Esophagus squamous epithelium (tissue), 5 donors: Measurements from ENCODE around the gene GDPD2. TPM values are rescaled to one million over a fixed set of nuclear protein-coding genes. Genes with fewer than 3 reads are reported as not detected.
A peak's percentile ranks its signal among the peaks of the same experiment; 100 is the strongest.

Source experiments
- DNase-seq: peaks from one replicate; lab custom pipeline; 2025; lab: John Stamatoyannopoulos, UW
- H3K27ac ChIP-seq, 4 donors: fragments of 200-600 bp; sonication (generic); one replicate each; pipeline ENCODE4 v1.5.1; 2016 to 2019; ENCODE audit warnings: mild to moderate bottlenecking in 1 of 4
- H3K27me3 ChIP-seq, 4 donors: fragments of 200-600 bp; sonication (generic); 1 replicate in 3 of 4; 2 replicates in 1 of 4; pipeline versions ENCODE4 v1.5.1 to v1.6.0; 2017 to 2021; ENCODE audit warnings: antibody characterized with exemption in 1 of 4
- H3K36me3 ChIP-seq, 3 donors: fragments of 200-600 bp; sonication (generic); one replicate each; pipeline ENCODE4 v1.5.1; 2016 to 2019
- H3K4me1 ChIP-seq, 3 donors: fragments of 200-600 bp; sonication (generic); one replicate each; pipeline ENCODE4 v1.5.1; 2017 to 2019
- H3K4me3 ChIP-seq, 4 donors: fragments of 200-600 bp; sonication (generic); 1 replicate in 3 of 4; 2 replicates in 1 of 4; pipeline ENCODE4 v1.5.1; 2016 to 2019; ENCODE audit warnings: mild to moderate bottlenecking in 2 of 4, moderate library complexity in 1 of 4
- H3K9me3 ChIP-seq, 3 donors: fragments of 200-600 bp; sonication (generic); one replicate each; pipeline ENCODE4 v1.5.1; 2016 to 2019
- CTCF ChIP-seq, 6 experiments: fragments of 450-650 bp in 4 of 6; fragments of 200-600 bp in 2 of 6; sonication (generic) in 2 of 6; IDR thresholded peaks; one replicate each; pipeline ENCODE4 v1.5.1; 2016 to 2019; ENCODE audit warnings: antibody characterized with exemption in 6 of 6, mild to moderate bottlenecking in 4 of 6, moderate library complexity in 4 of 6
- POLR2A ChIP-seq, 4 donors: fragments of 450-650 bp; IDR thresholded peaks; one replicate each; pipeline ENCODE4 v1.6.1; 2017; ENCODE audit warnings: antibody characterized with exemption in 4 of 4, mild to moderate bottlenecking in 4 of 4, moderate library complexity in 3 of 4
- WGBS, 2 donors: methylation state at CpG; one replicate each; pipeline ENCODE4 v1.1.5; 2018; 5-methylcytosine and 5-hydroxymethylcytosine counted together
- intact Hi-C: fragments of 100-400 bp; cut with DNase I; formaldehyde crosslinking; loops from one replicate; pipeline ENCODE4 v1.15.0; 2022
- total RNA-seq, 4 donors: library from RNA; depleted of rRNA; stranded (reverse); fragments of >200 nt; gene quantifications; one replicate each; pipeline ENCODE4 v1.1.0, GENCODE V29; 2016
- donor health status: DM: yes; HTN: yes; CAD: no.

Gene GDPD2
- total RNA-seq, 4 donors from 2014 or later: 1.3 to 2.3 TPM; not detected in 2

- no peaks in the 10 kb centered on the region for H3K9me3 ChIP-seq
- H3K27me3 ChIP-seq: peaks cover 0 to 57% (median 0%) of the 10 kb centered on the region in 4 donors
- no peak for TF ChIP-seq POLR2A (IDR thresholded peaks at IDR 0.05)
- TF ChIP-seq CTCF (IDR thresholded peaks at IDR 0.05): no peak
- H3K4me1 ChIP-seq: peaks cover 0 to 11% (median 5%) of the 10 kb centered on the region in 3 donors
- peak overlapping the region in 3 of 4 donors; percentile 1 to 56 (median 28) for H3K4me3 ChIP-seq
- WGBS, 2 donors: no CpG with 5 or more reads among the region's 61 CpGs
- intact Hi-C loops: no loop called here
- DNase-seq: no peak
- H3K36me3 ChIP-seq: no peaks in the 10 kb centered on the region
- no peak overlapping the region for H3K27ac ChIP-seq
Observed at GRCh38 chrX:70444946-70445656, 22.0 kb downstream of the GDPD2 start.

DNA sequence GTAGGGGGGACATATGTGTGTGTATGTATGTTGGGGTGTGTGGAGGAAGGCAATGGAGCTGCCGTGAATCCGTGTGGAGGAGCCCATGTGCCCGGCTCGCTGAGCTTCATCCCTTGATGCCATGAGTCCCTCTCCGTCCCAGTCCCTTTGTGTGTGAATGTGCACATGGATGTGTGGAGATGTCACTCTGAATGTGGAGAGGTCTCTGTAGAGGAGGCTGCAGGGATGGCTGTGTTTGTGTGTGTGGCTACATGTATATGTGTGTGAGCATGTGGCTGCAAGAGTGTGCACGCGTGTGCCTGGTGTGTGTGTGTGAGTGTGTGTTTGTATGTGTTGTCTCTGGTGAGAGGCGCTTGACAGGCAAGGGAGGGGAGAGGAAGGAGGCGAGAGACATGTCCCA lies 22.8 kb downstream of the GDPD2 start:
- H3K27ac ChIP-seq: no peak overlapping the region
- DNase-seq: no peak
- intact Hi-C loops: no loop called here
- H3K4me3 ChIP-seq: no peak overlapping the region
- H3K36me3 ChIP-seq: no peaks in the 10 kb centered on the region
- no peaks in the 10 kb centered on the region for H3K9me3 ChIP-seq
- H3K4me1 ChIP-seq: peaks cover 0 to 11% (median 5%) of the 10 kb centered on the region in 3 donors
- peaks cover 0 to 55% (median 0%) of the 10 kb centered on the region in 4 donors for H3K27me3 ChIP-seq
- 64 to 68% methylated on average over 4 to 5 of the region's 9 CpGs for WGBS, 2 donors
- TF ChIP-seq CTCF (IDR thresholded peaks at IDR 0.05): no peak
- TF ChIP-seq POLR2A (IDR thresholded peaks at IDR 0.05): no peak

GRCh38 chrX:70446380-70447350 lies 23.6 kb downstream of the GDPD2 start:
- H3K27me3 ChIP-seq: peaks cover 0 to 48% (median 0%) of the 10 kb centered on the region in 4 donors
- DNase-seq: no peak
- no peak for TF ChIP-seq CTCF (IDR thresholded peaks at IDR 0.05)
- no peak for TF ChIP-seq POLR2A (IDR thresholded peaks at IDR 0.05)

DNA sequence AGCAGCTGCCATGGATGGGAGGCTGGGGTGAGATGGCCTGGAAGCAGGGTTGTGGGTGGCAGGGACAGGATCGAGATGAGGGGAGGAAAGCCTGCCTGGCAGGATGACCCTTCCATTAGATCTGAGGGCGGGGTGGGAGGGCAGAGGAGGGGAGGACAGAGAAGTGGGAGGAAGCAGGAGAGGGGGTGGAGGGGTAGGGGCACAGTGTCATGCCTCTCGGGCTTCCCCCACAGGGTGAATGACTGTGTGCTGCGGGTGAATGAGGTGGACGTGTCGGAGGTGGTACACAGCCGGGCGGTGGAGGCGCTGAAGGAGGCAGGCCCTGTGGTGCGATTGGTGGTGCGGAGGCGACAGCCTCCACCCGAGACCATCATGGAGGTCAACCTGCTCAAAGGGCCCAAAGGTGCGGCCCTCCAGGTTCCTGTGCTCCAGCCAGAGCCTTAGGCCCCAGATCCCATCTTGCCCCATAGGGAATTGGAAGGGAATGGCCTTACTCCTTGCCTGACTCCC lies 26.4 kb downstream of the GDPD2 start:
- no peak overlapping the region for H3K27ac ChIP-seq
- no peak for DNase-seq
- H3K4me1 ChIP-seq: peaks cover 3 to 35% (median 5%) of the 10 kb centered on the region in 3 donors
- intact Hi-C loops: no loop called here
- H3K27me3 ChIP-seq: peaks cover 0 to 22% (median 0%) of the 10 kb centered on the region in 4 donors
- no peaks in the 10 kb centered on the region for H3K9me3 ChIP-seq
- TF ChIP-seq CTCF (IDR thresholded peaks at IDR 0.05): no peak
- TF ChIP-seq POLR2A (IDR thresholded peaks at IDR 0.05): no peak
- 92 to 99% methylated on average over 5 to 10 of the region's 14 CpGs for WGBS, 2 donors
- H3K4me3 ChIP-seq: no peak overlapping the region
- no peaks in the 10 kb centered on the region for H3K36me3 ChIP-seq

More at GRCh38 chrX:70446380-70447350, 23.6 kb downstream of the GDPD2 start:
- no peak overlapping the region for H3K4me3 ChIP-seq
- WGBS, 2 donors: 71 to 81% methylated on average over 6 to 7 of the region's 16 CpGs
- no peaks in the 10 kb centered on the region for H3K9me3 ChIP-seq
- intact Hi-C loops: no loop called here
- no peak overlapping the region for H3K27ac ChIP-seq
- H3K36me3 ChIP-seq: no peaks in the 10 kb centered on the region
- H3K4me1 ChIP-seq: peaks cover 0 to 13% (median 5%) of the 10 kb centered on the region in 3 donors
